ENCODE results near the gene PTPRF.
A peak's percentile ranks its signal among the peaks of the same experiment; 100 is the strongest.

Gene PTPRF

GRCh38 chr1:43614891-43615290 lies 84.2 kb downstream of the PTPRF start:
- H3K4me1 ChIP-seq (ENCODE audit: insufficient read depth, poor library complexity, severe bottlenecking): no peaks in the 10 kb centered on the region
- no peaks in the 10 kb centered on the region for H3K9me3 ChIP-seq (ENCODE audit: severe bottlenecking)
- H3K36me3 ChIP-seq (ENCODE audit: low read depth): peaks cover 93% of the 10 kb centered on the region
- no peak for ATAC-seq (ENCODE audit: low read depth)
- no peak overlapping the region for H3K4me3 ChIP-seq (ENCODE audit: severe bottlenecking)
- H3K27me3 ChIP-seq (ENCODE audit: insufficient read depth, poor library complexity, severe bottlenecking): no peaks in the 10 kb centered on the region
- TF ChIP-seq CTCF (IDR thresholded peaks at IDR 0.05; ENCODE audit: poor library complexity, severe bottlenecking): no peak
- no peak overlapping the region for H3K27ac ChIP-seq (ENCODE audit: poor library complexity, severe bottlenecking)
- no peak for DNase-seq (ENCODE audit: low spot score)

- peaks cover 93% of the 10 kb centered on the region for H3K36me3 ChIP-seq (ENCODE audit: low read depth)
- no peaks in the 10 kb centered on the region for H3K4me1 ChIP-seq (ENCODE audit: insufficient read depth, poor library complexity, severe bottlenecking)
- no peaks in the 10 kb centered on the region for H3K27me3 ChIP-seq (ENCODE audit: insufficient read depth, poor library complexity, severe bottlenecking)
- no peak overlapping the region for H3K27ac ChIP-seq (ENCODE audit: poor library complexity, severe bottlenecking)
- no peaks in the 10 kb centered on the region for H3K9me3 ChIP-seq (ENCODE audit: severe bottlenecking)
- no peak overlapping the region for H3K4me3 ChIP-seq (ENCODE audit: severe bottlenecking)
- ATAC-seq (ENCODE audit: low read depth) (no peak), DNase-seq (ENCODE audit: low spot score) (peak; percentile 61)
- TF ChIP-seq CTCF (IDR thresholded peaks at IDR 0.05; ENCODE audit: poor library complexity, severe bottlenecking): no peak
Observed at GRCh38 chr1:43616383-43616782, 85.7 kb downstream of the PTPRF start.

GRCh38 chr1:43617011-43617410 lies 86.3 kb downstream of the PTPRF start:
- no peak overlapping the region for H3K4me3 ChIP-seq (ENCODE audit: severe bottlenecking)
- DNase-seq (ENCODE audit: low spot score) (no peak), ATAC-seq (ENCODE audit: low read depth) (no peak)
- no peaks in the 10 kb centered on the region for H3K4me1 ChIP-seq (ENCODE audit: insufficient read depth, poor library complexity, severe bottlenecking)
- peaks cover 93% of the 10 kb centered on the region for H3K36me3 ChIP-seq (ENCODE audit: low read depth)
- no peaks in the 10 kb centered on the region for H3K9me3 ChIP-seq (ENCODE audit: severe bottlenecking)
- H3K27ac ChIP-seq (ENCODE audit: poor library complexity, severe bottlenecking): no peak overlapping the region
- TF ChIP-seq CTCF (IDR thresholded peaks at IDR 0.05; ENCODE audit: poor library complexity, severe bottlenecking): no peak
- H3K27me3 ChIP-seq (ENCODE audit: insufficient read depth, poor library complexity, severe bottlenecking): no peaks in the 10 kb centered on the region

- ATAC-seq (ENCODE audit: low read depth) (no peak), DNase-seq (ENCODE audit: low spot score) (no peak)
- no peak overlapping the region for H3K27ac ChIP-seq (ENCODE audit: poor library complexity, severe bottlenecking)
- no peaks in the 10 kb centered on the region for H3K27me3 ChIP-seq (ENCODE audit: insufficient read depth, poor library complexity, severe bottlenecking)
- peaks cover 93% of the 10 kb centered on the region for H3K36me3 ChIP-seq (ENCODE audit: low read depth)
- H3K4me1 ChIP-seq (ENCODE audit: insufficient read depth, poor library complexity, severe bottlenecking): no peaks in the 10 kb centered on the region
- no peak for TF ChIP-seq CTCF (IDR thresholded peaks at IDR 0.05; ENCODE audit: poor library complexity, severe bottlenecking)
- H3K9me3 ChIP-seq (ENCODE audit: severe bottlenecking): no peaks in the 10 kb centered on the region
- no peak overlapping the region for H3K4me3 ChIP-seq (ENCODE audit: severe bottlenecking)
Observed at GRCh38 chr1:43617668-43618067, 87.0 kb downstream of the PTPRF start.

GRCh38 chr1:43618521-43619313 lies 88.0 kb downstream of the PTPRF start:
- H3K4me1 ChIP-seq (ENCODE audit: insufficient read depth, poor library complexity, severe bottlenecking): no peaks in the 10 kb centered on the region
- H3K36me3 ChIP-seq (ENCODE audit: low read depth): peaks cover 93% of the 10 kb centered on the region
- TF ChIP-seq CTCF (IDR thresholded peaks at IDR 0.05; ENCODE audit: poor library complexity, severe bottlenecking): no peak
- no peaks in the 10 kb centered on the region for H3K27me3 ChIP-seq (ENCODE audit: insufficient read depth, poor library complexity, severe bottlenecking)
- ATAC-seq (ENCODE audit: low read depth) (no peak), DNase-seq (ENCODE audit: low spot score) (no peak)
- H3K27ac ChIP-seq (ENCODE audit: poor library complexity, severe bottlenecking): no peak overlapping the region
- no peak overlapping the region for H3K4me3 ChIP-seq (ENCODE audit: severe bottlenecking)
- no peaks in the 10 kb centered on the region for H3K9me3 ChIP-seq (ENCODE audit: severe bottlenecking)

All from RWPE2 (cell line).